K562 (cell line): ENCODE measurements around the gene PTPN7. TPM values are rescaled to one million over a fixed set of nuclear protein-coding genes. Genes with fewer than 3 reads are reported as not detected.

ENCODE experiments used
- CREB3 ChIP-seq: fragments of 450-650 bp; conservative IDR thresholded peaks from 2 replicates; pipeline ENCODE4 v1.6.1; 2016; ENCODE audit warnings: missing genetic modification characterization, low read depth, mild to moderate bottlenecking, missing compliant biosample characterization, moderate library complexity
- FOXO4 ChIP-seq: fragments of 450-650 bp; formaldehyde crosslinking; IDR thresholded peaks from 2 replicates; pipeline ENCODE4 v1.4.0; 2020; ENCODE audit warnings: mild to moderate bottlenecking, moderate library complexity
- HOXB6 ChIP-seq: fragments of 250-450 bp; sonication (Bioruptor Pico); IDR thresholded peaks from 2 replicates; pipeline ENCODE4 v1.5.1; 2022; ENCODE audit warnings: mild to moderate bottlenecking, borderline replicate concordance
- KLF10 ChIP-seq: fragments of 250-450 bp; sonication (Bioruptor Pico); IDR thresholded peaks from 2 replicates; pipeline ENCODE4 v1.6.1; 2021; ENCODE audit warnings: matching md5 sums
- RCOR1 ChIP-seq, 2 experiments: IDR thresholded peaks; 2 replicates each; pipeline ENCODE4 v1.6.1; 2012; ENCODE audit warnings: low read depth in 2 of 2, low read length in 2 of 2, borderline replicate concordance in 1 of 2, improper control_type of control experiment in 1 of 2
- SMARCA4 ChIP-seq: fragments of 450-650 bp; IDR thresholded peaks from 2 replicates; pipeline ENCODE4 v1.6.1; 2016
- polyA plus RNA-seq, 8 experiments: library from polyadenylated mRNA; depleted of rRNA in 4 of 8; stranded (reverse) in 5 of 8; unstranded in 3 of 8; fragments of >200 nt; fragmentation: Nextera tagmentation in 2 of 8; fragmentation: Illumina TruSeq in 1 of 8; extraction: Ambion mirVana in 2 of 8; extraction: Trizol in 1 of 8; gene quantifications; 2 replicates each; pipeline versions ENCODE4 v1.2.1 to v1.2.3, GENCODE V29; 2011 to 2014; ENCODE audit warnings: inconsistent platforms in 1 of 8, missing spikeins in 1 of 8
- total RNA-seq, 7 experiments: library from RNA; depleted of rRNA in 6 of 7; stranded (reverse); fragments of >200 nt in 6 of 7; fragmentation: Illumina TruSeq in 2 of 7; extraction: Trizol in 2 of 7; gene quantifications; 2 replicates each; pipeline versions ENCODE4 v1.2.1 to v1.2.3, GENCODE V29; 2011 to 2021; ENCODE audit warnings: low replicate concordance in 1 of 7
- TF ChIP-seq, protein P1 (sequence below): fragments of 450-650 bp; IDR thresholded peaks from 2 replicates; pipeline ENCODE4 v1.7.1; 2018; ENCODE audit warnings: mild to moderate bottlenecking, low read depth; ENCODE audit not compliant: partially characterized antibody
- TF ChIP-seq, protein P2 (sequence below), 2 experiments: fragments of 450-650 bp; formaldehyde crosslinking in 1 of 2; IDR thresholded peaks; 2 replicates each; pipeline versions ENCODE4 v1.4.0 to v1.6.1; 2014 to 2020; ENCODE audit warnings: mild to moderate bottlenecking in 2 of 2, borderline replicate concordance in 1 of 2, low read depth in 1 of 2
- TF ChIP-seq, protein P3 (sequence below): fragments of 450-650 bp; IDR thresholded peaks from 2 replicates; pipeline ENCODE4 v1.6.1; 2016; ENCODE audit warnings: borderline replicate concordance

Gene PTPN7
- total and polyA plus RNA-seq, 9 of the 15 experiments (the other 6 are each of a cell fraction or from before 2014, with no cell fraction given) = 18.7 to 144 (median 120) TPM

- 0 out of 2 replicates have a peak, but pooled peaks have one; percentile 22 for TF ChIP-seq FOXO4
- TF ChIP-seq, protein P1, sequence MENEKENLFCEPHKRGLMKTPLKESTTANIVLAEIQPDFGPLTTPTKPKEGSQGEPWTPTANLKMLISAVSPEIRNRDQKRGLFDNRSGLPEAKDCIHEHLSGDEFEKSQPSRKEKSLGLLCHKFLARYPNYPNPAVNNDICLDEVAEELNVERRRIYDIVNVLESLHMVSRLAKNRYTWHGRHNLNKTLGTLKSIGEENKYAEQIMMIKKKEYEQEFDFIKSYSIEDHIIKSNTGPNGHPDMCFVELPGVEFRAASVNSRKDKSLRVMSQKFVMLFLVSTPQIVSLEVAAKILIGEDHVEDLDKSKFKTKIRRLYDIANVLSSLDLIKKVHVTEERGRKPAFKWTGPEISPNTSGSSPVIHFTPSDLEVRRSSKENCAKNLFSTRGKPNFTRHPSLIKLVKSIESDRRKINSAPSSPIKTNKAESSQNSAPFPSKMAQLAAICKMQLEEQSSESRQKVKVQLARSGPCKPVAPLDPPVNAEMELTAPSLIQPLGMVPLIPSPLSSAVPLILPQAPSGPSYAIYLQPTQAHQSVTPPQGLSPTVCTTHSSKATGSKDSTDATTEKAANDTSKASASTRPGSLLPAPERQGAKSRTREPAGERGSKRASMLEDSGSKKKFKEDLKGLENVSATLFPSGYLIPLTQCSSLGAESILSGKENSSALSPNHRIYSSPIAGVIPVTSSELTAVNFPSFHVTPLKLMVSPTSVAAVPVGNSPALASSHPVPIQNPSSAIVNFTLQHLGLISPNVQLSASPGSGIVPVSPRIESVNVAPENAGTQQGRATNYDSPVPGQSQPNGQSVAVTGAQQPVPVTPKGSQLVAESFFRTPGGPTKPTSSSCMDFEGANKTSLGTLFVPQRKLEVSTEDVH = no peak
- peak; percentile 62; the same call in 1 of the 2 replicates for TF ChIP-seq CREB3 (tag)
- TF ChIP-seq KLF10 = no peak
- TF ChIP-seq HOXB6 (CRISPR knock-in tag) = no peak
- peak; percentile 19 for TF ChIP-seq SMARCA4
- TF ChIP-seq, protein P2, sequence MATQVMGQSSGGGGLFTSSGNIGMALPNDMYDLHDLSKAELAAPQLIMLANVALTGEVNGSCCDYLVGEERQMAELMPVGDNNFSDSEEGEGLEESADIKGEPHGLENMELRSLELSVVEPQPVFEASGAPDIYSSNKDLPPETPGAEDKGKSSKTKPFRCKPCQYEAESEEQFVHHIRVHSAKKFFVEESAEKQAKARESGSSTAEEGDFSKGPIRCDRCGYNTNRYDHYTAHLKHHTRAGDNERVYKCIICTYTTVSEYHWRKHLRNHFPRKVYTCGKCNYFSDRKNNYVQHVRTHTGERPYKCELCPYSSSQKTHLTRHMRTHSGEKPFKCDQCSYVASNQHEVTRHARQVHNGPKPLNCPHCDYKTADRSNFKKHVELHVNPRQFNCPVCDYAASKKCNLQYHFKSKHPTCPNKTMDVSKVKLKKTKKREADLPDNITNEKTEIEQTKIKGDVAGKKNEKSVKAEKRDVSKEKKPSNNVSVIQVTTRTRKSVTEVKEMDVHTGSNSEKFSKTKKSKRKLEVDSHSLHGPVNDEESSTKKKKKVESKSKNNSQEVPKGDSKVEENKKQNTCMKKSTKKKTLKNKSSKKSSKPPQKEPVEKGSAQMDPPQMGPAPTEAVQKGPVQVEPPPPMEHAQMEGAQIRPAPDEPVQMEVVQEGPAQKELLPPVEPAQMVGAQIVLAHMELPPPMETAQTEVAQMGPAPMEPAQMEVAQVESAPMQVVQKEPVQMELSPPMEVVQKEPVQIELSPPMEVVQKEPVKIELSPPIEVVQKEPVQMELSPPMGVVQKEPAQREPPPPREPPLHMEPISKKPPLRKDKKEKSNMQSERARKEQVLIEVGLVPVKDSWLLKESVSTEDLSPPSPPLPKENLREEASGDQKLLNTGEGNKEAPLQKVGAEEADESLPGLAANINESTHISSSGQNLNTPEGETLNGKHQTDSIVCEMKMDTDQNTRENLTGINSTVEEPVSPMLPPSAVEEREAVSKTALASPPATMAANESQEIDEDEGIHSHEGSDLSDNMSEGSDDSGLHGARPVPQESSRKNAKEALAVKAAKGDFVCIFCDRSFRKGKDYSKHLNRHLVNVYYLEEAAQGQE (IDR thresholded peaks at IDR 0.05; ENCODE audit: borderline replicate concordance) = no peak
- TF ChIP-seq, protein P2 (CRISPR knock-in tag; IDR thresholded peaks at IDR 0.05; ENCODE audit: low read depth) = 0 out of 2 replicates have a peak, but pooled peaks have one; percentile 43
- TF ChIP-seq, protein P3, sequence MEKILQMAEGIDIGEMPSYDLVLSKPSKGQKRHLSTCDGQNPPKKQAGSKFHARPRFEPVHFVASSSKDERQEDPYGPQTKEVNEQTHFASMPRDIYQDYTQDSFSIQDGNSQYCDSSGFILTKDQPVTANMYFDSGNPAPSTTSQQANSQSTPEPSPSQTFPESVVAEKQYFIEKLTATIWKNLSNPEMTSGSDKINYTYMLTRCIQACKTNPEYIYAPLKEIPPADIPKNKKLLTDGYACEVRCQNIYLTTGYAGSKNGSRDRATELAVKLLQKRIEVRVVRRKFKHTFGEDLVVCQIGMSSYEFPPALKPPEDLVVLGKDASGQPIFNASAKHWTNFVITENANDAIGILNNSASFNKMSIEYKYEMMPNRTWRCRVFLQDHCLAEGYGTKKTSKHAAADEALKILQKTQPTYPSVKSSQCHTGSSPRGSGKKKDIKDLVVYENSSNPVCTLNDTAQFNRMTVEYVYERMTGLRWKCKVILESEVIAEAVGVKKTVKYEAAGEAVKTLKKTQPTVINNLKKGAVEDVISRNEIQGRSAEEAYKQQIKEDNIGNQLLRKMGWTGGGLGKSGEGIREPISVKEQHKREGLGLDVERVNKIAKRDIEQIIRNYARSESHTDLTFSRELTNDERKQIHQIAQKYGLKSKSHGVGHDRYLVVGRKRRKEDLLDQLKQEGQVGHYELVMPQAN = no peak
- peak in 1 of 2 experiments; percentile 75; a peak in 2 of 4 replicates for TF ChIP-seq RCOR1 (IDR thresholded peaks at IDR 0.05; ENCODE audit: borderline replicate concordance in 1 of 2, low read depth in 2 of 2, low read length in 2 of 2)
Observed at GRCh38 chr1:202162418-202163280, 2.2 kb upstream of the PTPN7 start (continued).
